Thyroid gland (tissue), 4 donors: Measurements from ENCODE around the gene LSM3.

Experiments used
- CTCF ChIP-seq, 6 experiments: fragments of 200-600 bp in 3 of 6; fragments of 450-650 bp in 3 of 6; sonication (generic) in 3 of 6; IDR thresholded peaks; one replicate each; pipeline ENCODE4 v1.5.1; 2016 to 2019; ENCODE audit warnings: antibody characterized with exemption in 6 of 6, mild to moderate bottlenecking in 2 of 6, inconsistent platforms in 1 of 6, moderate library complexity in 1 of 6
- POLR2A ChIP-seq, 2 donors: fragments of 450-650 bp; IDR thresholded peaks; one replicate each; pipeline ENCODE4 v1.6.1; 2017; ENCODE audit warnings: antibody characterized with exemption in 2 of 2, mild to moderate bottlenecking in 2 of 2, moderate library complexity in 1 of 2

DNA sequence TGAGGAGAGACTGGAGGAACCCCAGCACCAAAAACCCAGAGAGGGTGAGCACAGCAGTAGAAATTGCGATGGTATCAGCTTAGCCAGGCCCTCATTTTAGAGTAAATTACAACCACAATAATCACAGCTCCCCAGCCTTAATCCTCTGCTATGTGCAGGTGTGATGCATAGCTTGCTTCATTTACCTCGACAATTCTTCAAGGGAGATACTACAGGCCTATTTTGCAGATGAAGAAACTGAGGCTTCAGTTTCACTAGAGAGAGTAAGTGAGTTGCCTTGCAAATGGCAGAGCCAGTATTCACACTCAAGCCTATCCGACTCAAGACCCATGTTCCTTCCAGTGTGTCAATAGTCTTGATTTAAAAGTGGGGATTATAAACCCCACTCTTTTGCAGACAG, 33.4 kb downstream of the LSM3 start:
- TF ChIP-seq POLR2A (IDR thresholded peaks at IDR 0.05) (no peak), CTCF (IDR thresholded peaks at IDR 0.05) (no peak)
